Measurements from ENCODE around the gene MN1. TPM values are rescaled to one million over a fixed set of nuclear protein-coding genes. Genes with fewer than 3 reads are reported as not detected.

MN1 gene
- total and polyA plus RNA-seq, 2 of the 8 experiments (the other 6 are each of a cell fraction or from before 2014, with no cell fraction given) = 3.1 to 4.9 TPM

DNA sequence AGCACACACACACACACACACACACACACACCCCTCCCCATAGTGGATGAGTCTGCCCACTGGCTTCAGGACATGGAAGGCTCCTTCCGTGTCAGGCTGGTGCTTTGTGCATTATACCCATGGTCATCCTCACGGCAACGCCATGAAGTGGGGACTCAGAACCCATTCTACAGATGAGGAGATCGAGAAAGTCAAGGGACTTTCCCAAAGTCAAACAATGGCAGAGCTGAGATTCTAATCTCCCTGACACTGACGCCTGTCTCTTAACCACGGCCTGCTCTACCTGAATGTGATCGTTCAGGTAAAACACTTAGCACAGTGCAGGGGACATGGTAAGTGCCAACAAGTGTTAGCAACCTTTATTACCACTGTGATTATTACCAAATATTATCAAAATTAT is 4.3 kb upstream of the MN1 start (continued):
- TF ChIP-seq, protein P1, sequence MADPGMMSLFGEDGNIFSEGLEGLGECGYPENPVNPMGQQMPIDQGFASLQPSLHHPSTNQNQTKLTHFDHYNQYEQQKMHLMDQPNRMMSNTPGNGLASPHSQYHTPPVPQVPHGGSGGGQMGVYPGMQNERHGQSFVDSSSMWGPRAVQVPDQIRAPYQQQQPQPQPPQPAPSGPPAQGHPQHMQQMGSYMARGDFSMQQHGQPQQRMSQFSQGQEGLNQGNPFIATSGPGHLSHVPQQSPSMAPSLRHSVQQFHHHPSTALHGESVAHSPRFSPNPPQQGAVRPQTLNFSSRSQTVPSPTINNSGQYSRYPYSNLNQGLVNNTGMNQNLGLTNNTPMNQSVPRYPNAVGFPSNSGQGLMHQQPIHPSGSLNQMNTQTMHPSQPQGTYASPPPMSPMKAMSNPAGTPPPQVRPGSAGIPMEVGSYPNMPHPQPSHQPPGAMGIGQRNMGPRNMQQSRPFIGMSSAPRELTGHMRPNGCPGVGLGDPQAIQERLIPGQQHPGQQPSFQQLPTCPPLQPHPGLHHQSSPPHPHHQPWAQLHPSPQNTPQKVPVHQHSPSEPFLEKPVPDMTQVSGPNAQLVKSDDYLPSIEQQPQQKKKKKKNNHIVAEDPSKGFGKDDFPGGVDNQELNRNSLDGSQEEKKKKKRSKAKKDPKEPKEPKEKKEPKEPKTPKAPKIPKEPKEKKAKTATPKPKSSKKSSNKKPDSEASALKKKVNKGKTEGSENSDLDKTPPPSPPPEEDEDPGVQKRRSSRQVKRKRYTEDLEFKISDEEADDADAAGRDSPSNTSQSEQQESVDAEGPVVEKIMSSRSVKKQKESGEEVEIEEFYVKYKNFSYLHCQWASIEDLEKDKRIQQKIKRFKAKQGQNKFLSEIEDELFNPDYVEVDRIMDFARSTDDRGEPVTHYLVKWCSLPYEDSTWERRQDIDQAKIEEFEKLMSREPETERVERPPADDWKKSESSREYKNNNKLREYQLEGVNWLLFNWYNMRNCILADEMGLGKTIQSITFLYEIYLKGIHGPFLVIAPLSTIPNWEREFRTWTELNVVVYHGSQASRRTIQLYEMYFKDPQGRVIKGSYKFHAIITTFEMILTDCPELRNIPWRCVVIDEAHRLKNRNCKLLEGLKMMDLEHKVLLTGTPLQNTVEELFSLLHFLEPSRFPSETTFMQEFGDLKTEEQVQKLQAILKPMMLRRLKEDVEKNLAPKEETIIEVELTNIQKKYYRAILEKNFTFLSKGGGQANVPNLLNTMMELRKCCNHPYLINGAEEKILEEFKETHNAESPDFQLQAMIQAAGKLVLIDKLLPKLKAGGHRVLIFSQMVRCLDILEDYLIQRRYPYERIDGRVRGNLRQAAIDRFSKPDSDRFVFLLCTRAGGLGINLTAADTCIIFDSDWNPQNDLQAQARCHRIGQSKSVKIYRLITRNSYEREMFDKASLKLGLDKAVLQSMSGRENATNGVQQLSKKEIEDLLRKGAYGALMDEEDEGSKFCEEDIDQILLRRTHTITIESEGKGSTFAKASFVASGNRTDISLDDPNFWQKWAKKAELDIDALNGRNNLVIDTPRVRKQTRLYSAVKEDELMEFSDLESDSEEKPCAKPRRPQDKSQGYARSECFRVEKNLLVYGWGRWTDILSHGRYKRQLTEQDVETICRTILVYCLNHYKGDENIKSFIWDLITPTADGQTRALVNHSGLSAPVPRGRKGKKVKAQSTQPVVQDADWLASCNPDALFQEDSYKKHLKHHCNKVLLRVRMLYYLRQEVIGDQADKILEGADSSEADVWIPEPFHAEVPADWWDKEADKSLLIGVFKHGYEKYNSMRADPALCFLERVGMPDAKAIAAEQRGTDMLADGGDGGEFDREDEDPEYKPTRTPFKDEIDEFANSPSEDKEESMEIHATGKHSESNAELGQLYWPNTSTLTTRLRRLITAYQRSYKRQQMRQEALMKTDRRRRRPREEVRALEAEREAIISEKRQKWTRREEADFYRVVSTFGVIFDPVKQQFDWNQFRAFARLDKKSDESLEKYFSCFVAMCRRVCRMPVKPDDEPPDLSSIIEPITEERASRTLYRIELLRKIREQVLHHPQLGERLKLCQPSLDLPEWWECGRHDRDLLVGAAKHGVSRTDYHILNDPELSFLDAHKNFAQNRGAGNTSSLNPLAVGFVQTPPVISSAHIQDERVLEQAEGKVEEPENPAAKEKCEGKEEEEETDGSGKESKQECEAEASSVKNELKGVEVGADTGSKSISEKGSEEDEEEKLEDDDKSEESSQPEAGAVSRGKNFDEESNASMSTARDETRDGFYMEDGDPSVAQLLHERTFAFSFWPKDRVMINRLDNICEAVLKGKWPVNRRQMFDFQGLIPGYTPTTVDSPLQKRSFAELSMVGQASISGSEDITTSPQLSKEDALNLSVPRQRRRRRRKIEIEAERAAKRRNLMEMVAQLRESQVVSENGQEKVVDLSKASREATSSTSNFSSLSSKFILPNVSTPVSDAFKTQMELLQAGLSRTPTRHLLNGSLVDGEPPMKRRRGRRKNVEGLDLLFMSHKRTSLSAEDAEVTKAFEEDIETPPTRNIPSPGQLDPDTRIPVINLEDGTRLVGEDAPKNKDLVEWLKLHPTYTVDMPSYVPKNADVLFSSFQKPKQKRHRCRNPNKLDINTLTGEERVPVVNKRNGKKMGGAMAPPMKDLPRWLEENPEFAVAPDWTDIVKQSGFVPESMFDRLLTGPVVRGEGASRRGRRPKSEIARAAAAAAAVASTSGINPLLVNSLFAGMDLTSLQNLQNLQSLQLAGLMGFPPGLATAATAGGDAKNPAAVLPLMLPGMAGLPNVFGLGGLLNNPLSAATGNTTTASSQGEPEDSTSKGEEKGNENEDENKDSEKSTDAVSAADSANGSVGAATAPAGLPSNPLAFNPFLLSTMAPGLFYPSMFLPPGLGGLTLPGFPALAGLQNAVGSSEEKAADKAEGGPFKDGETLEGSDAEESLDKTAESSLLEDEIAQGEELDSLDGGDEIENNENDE (IDR thresholded peaks at IDR 0.05; ENCODE audit: insufficient replicate concordance, low read length) = no peak
